ENCODE measurements around the gene RNF11.
A peak's percentile ranks its signal among the peaks of the same experiment; 100 is the strongest.

Gene RNF11

DNA sequence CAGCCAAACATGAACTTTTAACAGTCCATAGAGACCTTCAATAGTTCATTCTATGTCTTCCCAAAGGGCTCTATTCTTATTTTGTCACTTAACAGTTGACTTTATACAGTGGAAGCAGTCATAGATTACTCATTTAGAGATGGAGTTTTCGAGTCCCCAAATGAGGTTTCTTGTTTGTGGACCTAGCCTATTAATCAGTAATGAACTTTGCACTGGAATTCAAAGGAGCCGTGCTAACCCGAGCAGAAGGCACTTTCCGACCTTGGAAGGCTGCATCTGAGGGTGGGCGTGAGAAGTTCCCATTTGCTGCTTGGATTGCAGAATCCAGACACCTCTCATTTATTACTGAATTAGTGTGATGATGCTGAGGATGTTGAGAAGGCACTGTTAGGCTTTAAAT lies 47.9 kb downstream of the RNF11 start:
- Mint-ChIP-seq H3K4me3 (peak overlapping the region in 1 of 3 experiments; percentile 45), H3K36me3 (ENCODE audit: low read depth) (peaks cover 4% of the 10 kb centered on the region), H3K9me3 (no peaks in the 10 kb centered on the region), H3K27ac (peak overlapping the region; percentile 47 to 92 (median 85)), H3K27me3 (ENCODE audit: low read depth) (no peaks in the 10 kb centered on the region), H3K4me1 (peaks cover 24% of the 10 kb centered on the region)
- no peak for TF ChIP-seq CTCF (IDR thresholded peaks at IDR 0.05; ENCODE audit: unreplicated experiment in 3 of 3)

- no peaks in the 10 kb centered on the region for H3K27me3 Mint-ChIP-seq (ENCODE audit: low read depth)
- peaks cover 24% of the 10 kb centered on the region for H3K4me1 Mint-ChIP-seq
- TF ChIP-seq CTCF (IDR thresholded peaks at IDR 0.05; ENCODE audit: unreplicated experiment in 3 of 3): no peak
- peaks cover 4% of the 10 kb centered on the region for H3K36me3 Mint-ChIP-seq (ENCODE audit: low read depth)
- peak overlapping the region in 2 of 3 experiments; percentile 47 to 48 for H3K27ac Mint-ChIP-seq
- H3K4me3 Mint-ChIP-seq: no peak overlapping the region
- H3K9me3 Mint-ChIP-seq: no peaks in the 10 kb centered on the region
Measured at GRCh38 chr1:51284487-51284954, 48.4 kb downstream of the RNF11 start.

GRCh38 chr1:51285055-51285454 lies 49.0 kb downstream of the RNF11 start:
- Mint-ChIP-seq H3K4me1 (peaks cover 23% of the 10 kb centered on the region), H3K9me3 (no peaks in the 10 kb centered on the region), H3K4me3 (no peak overlapping the region), H3K27ac (peak overlapping the region in 1 of 3 experiments; percentile 47), H3K36me3 (ENCODE audit: low read depth) (peaks cover 4% of the 10 kb centered on the region), H3K27me3 (ENCODE audit: low read depth) (no peaks in the 10 kb centered on the region)
- TF ChIP-seq CTCF (IDR thresholded peaks at IDR 0.05; ENCODE audit: unreplicated experiment in 3 of 3): no peak

DNA sequence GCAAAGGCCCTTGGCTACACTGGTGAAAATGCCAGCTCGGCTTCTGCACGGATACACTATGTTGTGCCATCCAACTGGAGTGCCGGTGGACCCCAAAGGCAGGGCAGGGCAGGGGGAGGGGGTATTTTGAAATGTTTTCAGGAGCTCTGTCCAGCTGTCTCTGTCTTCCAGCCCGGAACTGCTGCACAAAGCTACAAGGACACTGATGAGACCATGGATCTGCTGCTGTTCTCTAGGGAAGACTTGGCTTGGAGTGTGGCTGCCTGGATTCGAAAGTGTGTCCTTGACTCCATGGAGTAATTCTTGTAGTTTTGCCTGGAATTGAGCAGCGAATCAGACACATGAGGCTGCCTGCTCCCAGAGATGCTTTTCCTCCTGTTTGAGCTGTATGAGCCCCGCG lies 51.9 kb downstream of the RNF11 start:
- no peak for TF ChIP-seq CTCF (IDR thresholded peaks at IDR 0.05; ENCODE audit: unreplicated experiment in 3 of 3)
- no peaks in the 10 kb centered on the region for H3K9me3 Mint-ChIP-seq
- H3K27me3 Mint-ChIP-seq (ENCODE audit: low read depth): no peaks in the 10 kb centered on the region
- peaks cover 4% of the 10 kb centered on the region for H3K36me3 Mint-ChIP-seq (ENCODE audit: low read depth)
- H3K27ac Mint-ChIP-seq: no peak overlapping the region
- H3K4me3 Mint-ChIP-seq: no peak overlapping the region
- H3K4me1 Mint-ChIP-seq: peaks cover 17% of the 10 kb centered on the region

DNA sequence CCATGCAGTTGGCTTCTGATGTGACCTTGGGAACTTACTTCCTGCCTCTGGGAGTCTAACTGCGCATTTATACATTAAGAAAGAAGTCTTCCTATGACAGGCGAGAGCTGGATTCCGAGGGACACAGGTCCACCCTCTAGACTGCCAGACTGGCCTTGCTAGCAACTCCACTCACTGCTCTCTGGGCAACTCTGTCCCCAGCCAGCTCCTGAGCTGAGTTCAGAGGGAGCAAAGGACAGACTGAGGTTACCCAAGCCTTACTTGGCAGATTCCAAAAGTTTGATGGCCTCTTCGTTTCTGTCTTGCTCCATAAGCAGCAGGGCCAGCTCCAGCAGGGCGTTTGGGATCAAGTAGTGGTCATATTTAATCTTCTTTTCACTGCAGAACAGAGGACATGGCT lies 52.5 kb downstream of the RNF11 start:
- no peaks in the 10 kb centered on the region for H3K9me3 Mint-ChIP-seq
- no peak overlapping the region for H3K27ac Mint-ChIP-seq
- H3K4me3 Mint-ChIP-seq: no peak overlapping the region
- H3K4me1 Mint-ChIP-seq: peaks cover 17% of the 10 kb centered on the region
- H3K27me3 Mint-ChIP-seq (ENCODE audit: low read depth): no peaks in the 10 kb centered on the region
- TF ChIP-seq CTCF (IDR thresholded peaks at IDR 0.05; ENCODE audit: unreplicated experiment in 3 of 3): no peak
- H3K36me3 Mint-ChIP-seq (ENCODE audit: low read depth): peaks cover 4% of the 10 kb centered on the region

GRCh38 chr1:51289676-51290488 lies 53.8 kb downstream of the RNF11 start:
- TF ChIP-seq CTCF (IDR thresholded peaks at IDR 0.05; ENCODE audit: unreplicated experiment in 3 of 3): no peak
- no peak overlapping the region for H3K4me3 Mint-ChIP-seq
- H3K27me3 Mint-ChIP-seq (ENCODE audit: low read depth): no peaks in the 10 kb centered on the region
- H3K4me1 Mint-ChIP-seq: peaks cover 4% of the 10 kb centered on the region
- H3K27ac Mint-ChIP-seq: no peak overlapping the region
- no peaks in the 10 kb centered on the region for H3K36me3 Mint-ChIP-seq (ENCODE audit: low read depth)
- no peaks in the 10 kb centered on the region for H3K9me3 Mint-ChIP-seq
